Heart right ventricle (tissue), 16 donors: ENCODE results near the gene ASIP. TPM values are rescaled to one million over a fixed set of nuclear protein-coding genes. Genes with fewer than 3 reads are reported as not detected.

ENCODE experiments used
- ATAC-seq, 8 donors: fragments of 200-7000 bp; cut with Tn5 transposase; one replicate each; pipeline ENCODE4 v1.9.1; 2020; ENCODE audit warnings: mild to moderate bottlenecking in 8 of 8, moderate library complexity in 8 of 8, moderate number of reproducible peaks in 1 of 8
- DNase-seq, 2 donors: peaks; one replicate each; pipeline ENCODE4 v3.0.0-alpha.2; 2020
- H3K27ac ChIP-seq, 10 donors: fragments of 200-600 bp; sonication (generic) in 2 of 10; one replicate each; pipeline versions ENCODE4 v1.5.0 to v1.8.0; 2020 to 2022; ENCODE audit warnings: mild to moderate bottlenecking in 3 of 10
- H3K27me3 ChIP-seq, 7 donors: fragments of 200-600 bp; one replicate each; pipeline ENCODE4 v1.8.0; 2021 to 2022; ENCODE audit warnings: mild to moderate bottlenecking in 2 of 7
- H3K36me3 ChIP-seq, 9 donors: fragments of 200-600 bp; sonication (generic) in 1 of 9; one replicate each; pipeline versions ENCODE4 v1.5.0 to v1.8.0; 2020 to 2022; ENCODE audit warnings: mild to moderate bottlenecking in 2 of 9
- H3K4me1 ChIP-seq, 9 donors: fragments of 200-600 bp; sonication (generic) in 1 of 9; one replicate each; pipeline versions ENCODE4 v1.5.0 to v1.8.0; 2020 to 2022; ENCODE audit warnings: mild to moderate bottlenecking in 4 of 9
- H3K4me3 ChIP-seq, 10 donors: fragments of 200-600 bp; sonication (generic) in 2 of 10; one replicate each; pipeline versions ENCODE4 v1.5.0 to v1.8.0; 2020 to 2022; ENCODE audit warnings: mild to moderate bottlenecking in 7 of 10, moderate library complexity in 2 of 10
- H3K9me3 ChIP-seq, 11 donors: fragments of 200-600 bp in 10 of 11; sonication (generic) in 2 of 11; one replicate each; pipeline versions ENCODE4 v1.5.0 to v1.8.0; 2013 to 2022; ENCODE audit warnings: mild to moderate bottlenecking in 2 of 11, control low read depth in 1 of 11, moderate library complexity in 1 of 11
- CTCF ChIP-seq, 9 donors: fragments of 200-600 bp; sonication (generic) in 2 of 9; IDR thresholded peaks; one replicate each; pipeline versions ENCODE4 v1.5.0 to v1.8.0; 2021 to 2022; ENCODE audit warnings: antibody characterized with exemption in 9 of 9, mild to moderate bottlenecking in 5 of 9, moderate library complexity in 1 of 9
- WGBS, 2 donors: extraction: QIAGEN DNeasy Blood & Tissue Kit; methylation state at CpG; one replicate each; pipeline ENCODE4 v1.1.7; 2013; ENCODE audit warnings: inconsistent platforms in 1 of 2; 5-methylcytosine and 5-hydroxymethylcytosine counted together
- intact Hi-C, 10 donors: fragments of 100-400 bp; cut with DNase I; formaldehyde crosslinking; loops; one replicate each; pipeline versions ENCODE4 v1.11.1 to v1.14.2; 2022
- polyA plus RNA-seq, 2 donors: library from polyadenylated mRNA; stranded (reverse); fragments of 200-250 nt; gene quantifications; one replicate each; pipeline ENCODE4 v1.2.3, GENCODE V29; 2013
- total RNA-seq, 10 donors: library from RNA; stranded (reverse); fragmentation: NEBNext Ultra II Directional in 3 of 10; extraction: Animal tissue kit (Norgen Biotek cat#: 25700) in 3 of 10; gene quantifications; one replicate each; pipeline versions ENCODE4 v1.2.1 to v1.2.4, GENCODE V29; 2021 to 2023
- donor health status: Arrhythmogenic right ventricular cardiomyopathy.
- donor health status: ischemic (EF 13 %, LVEDD 7.1; RV severe dilation, severe dysfunction).
- donor health status: healthy with polysubstance abuse.
- donor health status: DM: no; HTN: yes; CAD: no.
- donor health status: DM: no; HTN: no; CAD: no.
- donor health status: ischemic (EF 25% LVEDD 6.9; RV normal size, moderate dysfunction).
- donor health status: ischemic (EF 25% LVEDD 5.7; RV mildly dilated, moderate dysfunction).
- donor health status: healthy.
- donor health status: DM: yes; HTN: yes; CAD: no.
- donor health status: Ischemic cardiomyopathy.
- donor health status: ischemic (EF 35%, LVEDD 5.7; RV mildly dilated, moderate dysfunction).
- donor health status: nonischemic (EF 11% LVEDD 7.7; RV severe dilation, severe dysfunction).
- donor health status: DM: yes; HTN: yes; CAD: no.
- donor health status: PGD.
- donor health status: ischemic (EF 29% LVEDD 5.4; RV normal size, mild dysfunction).
- donor health status: nonischemic (EF 23%, LVEDD 6.1; RV moderate dilation, normal function).

The ASIP gene
- total and polyA plus RNA-seq, 12 donors, result 1.6 to 234 (median 13.1) TPM

DNA sequence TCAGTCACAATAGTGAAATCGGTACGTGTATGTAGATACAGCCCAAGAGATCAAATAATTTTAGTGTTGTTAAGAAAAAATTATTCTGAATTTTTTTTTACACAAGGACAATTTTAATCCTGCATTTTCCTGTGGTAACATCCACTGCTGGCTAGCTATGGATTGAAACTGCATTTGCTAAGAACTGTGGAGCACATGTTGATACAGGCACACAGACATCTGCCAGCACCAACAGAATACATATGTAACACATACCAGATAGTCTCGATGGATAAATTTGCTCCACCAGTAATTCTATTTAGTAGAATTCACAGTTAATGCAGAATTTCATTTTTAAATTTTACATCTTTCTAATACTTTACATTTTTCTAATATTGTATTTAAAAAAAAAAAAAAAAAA is 2.2 kb downstream of the ASIP start:
- ATAC-seq, result no peak

DNA sequence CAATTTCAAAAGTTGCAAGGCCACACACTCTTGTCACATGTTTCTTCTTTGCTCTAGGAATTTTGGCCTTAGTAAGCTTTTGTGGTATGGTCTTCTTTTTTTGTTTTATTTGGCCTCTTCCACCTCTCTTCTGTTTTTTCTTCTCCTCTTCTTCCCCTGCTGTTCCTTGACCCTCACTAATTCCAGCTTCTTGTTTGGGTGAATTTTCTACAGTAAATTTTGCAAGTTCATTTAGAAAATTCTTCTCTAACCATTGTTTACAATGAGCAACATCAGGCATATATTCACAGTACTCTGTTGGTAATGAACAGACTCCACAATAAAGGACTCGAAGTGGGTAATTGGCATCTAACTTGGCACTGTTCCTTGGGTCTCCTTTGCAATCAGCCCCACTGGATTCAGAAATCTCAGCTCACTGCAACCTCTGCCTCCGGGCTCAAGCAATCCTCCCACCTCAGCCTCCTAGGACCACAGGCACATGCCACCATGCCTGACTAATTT is 5.0 kb downstream of the ASIP start:
- 86 to 87% methylated on average over 2 of the region's 2 CpGs for WGBS, 2 donors
- no peak for TF ChIP-seq CTCF (IDR thresholded peaks at IDR 0.05)
- Histone ChIP-seq H3K27ac (no peak overlapping the region), H3K4me1 (peaks cover 0 to 35% (median 0%) of the 10 kb centered on the region in 9 donors), H3K9me3 (no peaks in the 10 kb centered on the region), H3K27me3 (peaks cover 0 to 3% (median 0%) of the 10 kb centered on the region in 7 donors), H3K4me3 (no peak overlapping the region), H3K36me3 (no peaks in the 10 kb centered on the region)
- no peak for ATAC-seq
- intact Hi-C loops, result no loop called here
- no peak for DNase-seq

More for the DNA sequence above, 2.2 kb downstream of the ASIP start:
- H3K4me3 ChIP-seq, result no peak overlapping the region
- WGBS, 2 donors, result 84 to 91% methylated on average over 3 of the region's 3 CpGs
- DNase-seq, result no peak
- intact Hi-C loops, result no loop called here
- peaks cover 0 to 13% (median 0%) of the 10 kb centered on the region in 7 donors for H3K27me3 ChIP-seq
- H3K4me1 ChIP-seq, result peaks cover 0 to 19% (median 0%) of the 10 kb centered on the region in 9 donors
- H3K9me3 ChIP-seq, result peaks cover 0 to 5% (median 0%) of the 10 kb centered on the region in 11 donors
- no peak overlapping the region for H3K27ac ChIP-seq
- H3K36me3 ChIP-seq, result no peaks in the 10 kb centered on the region
- TF ChIP-seq CTCF (IDR thresholded peaks at IDR 0.05), result no peak

- ATAC-seq (peak in 1 of 8 donors; percentile 42), DNase-seq (no peak)
- Histone ChIP-seq H3K4me1 (peaks cover 0 to 31% (median 0%) of the 10 kb centered on the region in 9 donors), H3K36me3 (no peaks in the 10 kb centered on the region), H3K27me3 (no peaks in the 10 kb centered on the region), H3K4me3 (no peak overlapping the region), H3K9me3 (no peaks in the 10 kb centered on the region), H3K27ac (peak overlapping the region in 1 of 10 donors; percentile 43)
- WGBS, 2 donors, result 77% methylated on average over 6 of the region's 6 CpGs
- TF ChIP-seq CTCF (IDR thresholded peaks at IDR 0.05), result no peak
- intact Hi-C loops, result no loop called here
These were observed 8.1 kb downstream of the ASIP start for GRCh38 chr20:34249291-34249690.

DNA sequence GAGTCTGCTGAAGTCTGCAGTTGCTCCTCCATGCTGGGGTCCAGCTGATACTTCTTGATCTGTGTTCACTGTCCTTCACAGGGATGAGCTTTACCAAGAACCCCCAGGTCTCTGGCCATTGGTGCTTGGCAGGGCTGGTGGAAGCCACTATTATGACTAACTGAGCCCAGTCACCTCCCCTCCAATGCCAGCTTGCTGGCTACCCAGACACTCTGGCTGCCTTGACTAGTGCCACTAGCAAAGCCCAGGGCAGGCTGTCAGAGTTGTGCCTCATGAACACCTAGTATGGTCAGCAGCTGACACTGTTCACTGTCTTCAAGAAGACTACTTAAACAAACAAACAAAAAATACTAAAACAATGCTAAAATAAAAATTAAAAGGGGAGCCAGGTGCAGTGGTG is 8.8 kb downstream of the ASIP start:
- no peak for TF ChIP-seq CTCF (IDR thresholded peaks at IDR 0.05)
- intact Hi-C loops, result no loop called here
- H3K27ac ChIP-seq, result no peak overlapping the region
- no peak for ATAC-seq
- no peak overlapping the region for H3K4me3 ChIP-seq
- peaks cover 0 to 31% (median 0%) of the 10 kb centered on the region in 9 donors for H3K4me1 ChIP-seq
- H3K9me3 ChIP-seq, result no peaks in the 10 kb centered on the region
- H3K27me3 ChIP-seq, result no peaks in the 10 kb centered on the region
- no peaks in the 10 kb centered on the region for H3K36me3 ChIP-seq
- DNase-seq, result no peak
